ENCODE data around the gene IFT81.
"Not testable (repeated sequence)": the region's sequence is repeated elsewhere in the genome, so short reads cannot be mapped to it uniquely, and the experiment has no call there.

Gene IFT81

DNA sequence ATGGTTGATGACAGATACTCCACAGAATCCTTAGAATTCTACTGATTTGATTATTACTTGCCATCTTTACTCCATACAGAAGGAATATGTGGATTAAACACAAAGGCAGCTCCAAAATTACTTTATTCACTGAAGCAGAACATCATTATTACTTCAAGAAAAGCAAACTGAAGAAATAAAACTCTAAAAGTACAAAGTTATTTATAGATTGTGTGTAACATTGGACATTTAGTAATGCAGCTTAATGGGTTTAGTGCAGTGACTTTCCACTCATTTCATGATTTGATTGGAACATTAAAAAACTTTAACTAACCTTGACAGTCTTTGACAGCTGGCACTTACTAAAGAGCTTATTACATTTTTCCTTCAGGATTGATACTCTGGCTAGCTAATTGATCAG, 97.9 kb downstream of the IFT81 start:
- DNase-seq (ENCODE audit: low read depth) = no peak
- H3K4me3 ChIP-seq (ENCODE audit: control insufficient read depth, low read depth, low read length) = no peak overlapping the region
- TF ChIP-seq, protein P1, sequence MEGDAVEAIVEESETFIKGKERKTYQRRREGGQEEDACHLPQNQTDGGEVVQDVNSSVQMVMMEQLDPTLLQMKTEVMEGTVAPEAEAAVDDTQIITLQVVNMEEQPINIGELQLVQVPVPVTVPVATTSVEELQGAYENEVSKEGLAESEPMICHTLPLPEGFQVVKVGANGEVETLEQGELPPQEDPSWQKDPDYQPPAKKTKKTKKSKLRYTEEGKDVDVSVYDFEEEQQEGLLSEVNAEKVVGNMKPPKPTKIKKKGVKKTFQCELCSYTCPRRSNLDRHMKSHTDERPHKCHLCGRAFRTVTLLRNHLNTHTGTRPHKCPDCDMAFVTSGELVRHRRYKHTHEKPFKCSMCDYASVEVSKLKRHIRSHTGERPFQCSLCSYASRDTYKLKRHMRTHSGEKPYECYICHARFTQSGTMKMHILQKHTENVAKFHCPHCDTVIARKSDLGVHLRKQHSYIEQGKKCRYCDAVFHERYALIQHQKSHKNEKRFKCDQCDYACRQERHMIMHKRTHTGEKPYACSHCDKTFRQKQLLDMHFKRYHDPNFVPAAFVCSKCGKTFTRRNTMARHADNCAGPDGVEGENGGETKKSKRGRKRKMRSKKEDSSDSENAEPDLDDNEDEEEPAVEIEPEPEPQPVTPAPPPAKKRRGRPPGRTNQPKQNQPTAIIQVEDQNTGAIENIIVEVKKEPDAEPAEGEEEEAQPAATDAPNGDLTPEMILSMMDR (conservative IDR thresholded peaks at IDR 0.05; ENCODE audit: control insufficient read depth, insufficient read depth, low read depth, low read length) = no peak

GRCh38 chr12:110222433-110222832, 98.3 kb downstream of the IFT81 start:
- H3K4me3 ChIP-seq (ENCODE audit: control insufficient read depth, low read depth, low read length) = no peak overlapping the region
- TF ChIP-seq, protein P1 (conservative IDR thresholded peaks at IDR 0.05; ENCODE audit: control insufficient read depth, insufficient read depth, low read depth, low read length) = no peak
- no peak for DNase-seq (ENCODE audit: low read depth)

- TF ChIP-seq, protein P1 (conservative IDR thresholded peaks at IDR 0.05; ENCODE audit: control insufficient read depth, insufficient read depth, low read depth, low read length) = no peak
- H3K4me3 ChIP-seq (ENCODE audit: control insufficient read depth, low read depth, low read length) = no peak overlapping the region
- DNase-seq (ENCODE audit: low read depth) = peak; percentile 64
Observed at GRCh38 chr12:110223777-110224378, 99.7 kb downstream of the IFT81 start.

GRCh38 chr12:110224379-110225304, 100.5 kb downstream of the IFT81 start:
- peak overlapping the region; percentile 49 for H3K4me3 ChIP-seq (ENCODE audit: control insufficient read depth, low read depth, low read length)
- DNase-seq (ENCODE audit: low read depth) = peak; percentile 91
- TF ChIP-seq, protein P1 (conservative IDR thresholded peaks at IDR 0.05; ENCODE audit: control insufficient read depth, insufficient read depth, low read depth, low read length) = peak; percentile 89

DNA sequence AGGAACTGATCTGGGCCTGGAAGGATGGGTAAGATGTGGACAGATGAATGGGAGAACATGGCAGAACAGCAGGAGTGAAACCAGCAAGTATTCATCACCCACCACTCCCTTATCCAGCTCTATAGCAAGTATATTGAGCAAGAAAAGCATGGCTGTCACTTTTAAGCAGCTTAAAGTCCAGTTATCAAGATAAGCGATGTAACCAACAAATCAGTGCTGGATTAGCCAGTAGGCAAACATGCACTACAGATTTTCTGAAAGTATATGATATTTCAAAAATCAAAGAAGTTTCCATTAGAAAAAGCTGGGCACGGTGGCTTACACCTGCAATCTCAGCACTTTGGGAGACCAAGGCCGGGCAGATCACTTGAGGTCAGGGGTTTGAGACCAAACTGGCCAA, 103.0 kb downstream of the IFT81 start:
- TF ChIP-seq, protein P1 (conservative IDR thresholded peaks at IDR 0.05; ENCODE audit: control insufficient read depth, insufficient read depth, low read depth, low read length) = no peak
- H3K4me3 ChIP-seq (ENCODE audit: control insufficient read depth, low read depth, low read length) = no peak overlapping the region
- DNase-seq (ENCODE audit: low read depth) = no peak

DNA sequence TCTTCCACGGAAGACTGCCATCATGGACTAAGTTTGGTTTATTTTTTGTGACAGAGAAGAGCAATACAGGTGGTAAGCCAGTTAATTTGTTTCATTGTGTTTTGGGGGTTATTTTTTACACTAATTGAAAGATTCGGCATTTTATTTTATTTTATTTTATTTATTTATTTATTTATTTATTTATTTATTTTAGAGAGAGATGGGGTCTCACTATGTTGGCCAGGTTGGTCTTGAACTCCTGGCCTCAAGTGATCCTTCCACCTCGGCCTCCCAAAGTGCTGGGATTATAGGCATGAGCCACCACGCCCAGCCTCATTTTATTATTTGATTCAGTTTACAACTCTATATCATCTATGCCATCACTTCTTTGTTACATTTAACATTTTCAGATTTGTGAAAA, 104.2 kb downstream of the IFT81 start:
- not testable (repeated sequence) for DNase-seq (ENCODE audit: low read depth); H3K4me3 ChIP-seq (ENCODE audit: control insufficient read depth, low read depth, low read length)

GRCh38 chr12:110228756-110229155, 104.6 kb downstream of the IFT81 start:
- no peak for DNase-seq (ENCODE audit: low read depth)
- TF ChIP-seq, protein P1 (conservative IDR thresholded peaks at IDR 0.05; ENCODE audit: control insufficient read depth, insufficient read depth, low read depth, low read length) = no peak
- H3K4me3 ChIP-seq (ENCODE audit: control insufficient read depth, low read depth, low read length) = no peak overlapping the region

Data from fibroblast of mammary gland (primary cell).